ENCODE results near the gene LHX3.

GRCh38 chr9:136220017-136220729, 15.2 kb upstream of the LHX3 start:
- no peak; the same call in 1 of the 2 replicates for TF ChIP-seq CTCF (conservative IDR thresholded peaks at IDR 0.05; ENCODE audit: low read depth, low read length)
- TF ChIP-seq EZH2phosphoT487 (IDR thresholded peaks at IDR 0.05; ENCODE audit: borderline replicate concordance, low read length), result no peak
- no peak for TF ChIP-seq EZH2 (IDR thresholded peaks at IDR 0.05; ENCODE audit: low read length, unreplicated experiment)
